ENCODE data around the gene UBR4.

GRCh38 chr1:19120070-19120469 lies 90.0 kb downstream of the UBR4 start:
- TF ChIP-seq POLR2AphosphoS5 (IDR thresholded peaks at IDR 0.05; ENCODE audit: borderline replicate concordance, low read depth, low read length) (no peak), EZH2 (IDR thresholded peaks at IDR 0.05) (no peak), FOXP2 (optimal IDR thresholded peaks at IDR 0.05; ENCODE audit: control extremely low read depth, extremely low read length, insufficient read depth) (no peak)

Measured in SK-N-MC (cell line).